Non-pigmented ciliary epithelial cell (primary cell): Measurements from ENCODE around the gene CHCT1.

Experiments
- DNase-seq: peaks from one replicate; pipeline ENCODE4 v3.0.0-alpha.2; 2010; ENCODE audit warnings: low read depth

CHCT1 gene

DNA sequence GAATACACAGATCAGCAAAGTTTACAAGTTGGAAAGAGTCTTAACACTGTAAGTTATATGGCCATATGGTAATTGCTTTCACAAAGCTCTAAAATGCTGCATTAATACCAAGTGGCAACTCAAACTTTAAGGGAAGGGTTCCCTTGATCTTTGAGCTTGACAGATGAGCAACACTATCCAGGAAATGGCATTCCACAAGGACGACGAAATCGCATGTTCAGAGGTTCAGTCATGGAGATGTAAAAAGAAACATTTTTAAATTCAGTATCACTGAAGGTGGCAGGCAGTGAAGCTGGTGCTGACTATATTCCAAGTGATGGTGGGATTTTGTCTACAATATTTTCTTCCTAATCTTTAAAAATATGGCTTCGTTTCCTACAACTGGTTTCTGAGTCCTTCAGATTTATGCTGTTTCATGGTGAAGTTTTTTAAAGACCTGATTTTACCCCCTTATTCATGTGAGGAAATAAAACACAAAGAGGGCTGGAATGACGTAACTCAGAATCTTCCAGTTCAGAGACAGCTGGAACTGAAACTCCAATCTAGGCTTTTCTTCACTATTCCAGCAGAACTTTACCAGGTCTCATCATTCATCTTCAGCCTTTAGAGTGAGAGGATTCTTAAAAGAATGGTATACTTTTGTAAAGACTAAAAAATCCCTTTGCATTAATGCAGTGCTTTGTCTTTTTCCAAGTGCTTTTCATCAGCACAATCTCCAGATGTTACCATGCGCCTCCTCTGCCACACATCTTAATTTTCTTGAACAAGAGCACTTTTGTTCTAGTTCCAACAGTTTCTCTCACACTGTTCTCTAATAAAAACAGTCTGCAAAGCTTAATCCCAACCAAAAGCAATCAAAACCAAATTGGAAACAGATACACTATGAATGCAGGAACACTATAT is 20.2 kb downstream of the CHCT1 start:
- DNase-seq, result no peak

DNA sequence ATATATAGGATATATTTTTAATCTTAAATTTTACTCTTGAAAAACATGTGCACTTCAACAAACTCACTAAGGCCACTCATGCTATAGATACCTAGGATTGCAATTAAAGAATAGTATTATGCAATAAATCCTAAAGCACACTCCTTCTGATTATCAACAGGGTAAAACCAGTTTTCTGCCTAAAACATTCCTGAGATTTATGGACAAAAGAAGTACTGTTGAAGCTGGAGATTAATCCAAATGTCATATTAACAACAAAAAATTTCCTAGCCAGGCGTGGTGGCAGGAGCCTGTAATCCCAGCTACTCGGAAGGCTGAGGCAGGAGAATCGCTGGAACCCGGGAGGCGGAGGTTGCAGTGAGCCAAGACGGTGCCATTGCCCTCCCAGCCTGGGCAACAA is 21.4 kb downstream of the CHCT1 start:
- DNase-seq, result no peak

DNA sequence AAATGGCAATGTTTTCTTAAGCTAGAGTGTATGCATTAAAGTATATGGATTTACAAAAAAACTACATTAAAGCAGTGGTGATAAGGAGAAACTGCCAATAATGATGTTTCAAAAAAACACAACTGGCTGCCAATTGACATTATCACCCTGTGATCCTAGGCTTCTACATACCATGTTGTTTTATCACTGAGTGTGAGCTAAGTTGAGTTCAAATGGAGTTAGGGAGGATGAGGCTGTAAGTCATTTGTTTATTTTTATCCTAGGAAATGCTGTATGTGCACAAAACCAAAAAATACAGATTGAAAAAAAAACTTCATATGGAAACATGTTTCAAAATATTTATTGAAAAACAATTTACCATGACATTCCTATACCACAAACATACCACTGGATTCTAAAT is 22.9 kb downstream of the CHCT1 start:
- DNase-seq, result no peak

DNA sequence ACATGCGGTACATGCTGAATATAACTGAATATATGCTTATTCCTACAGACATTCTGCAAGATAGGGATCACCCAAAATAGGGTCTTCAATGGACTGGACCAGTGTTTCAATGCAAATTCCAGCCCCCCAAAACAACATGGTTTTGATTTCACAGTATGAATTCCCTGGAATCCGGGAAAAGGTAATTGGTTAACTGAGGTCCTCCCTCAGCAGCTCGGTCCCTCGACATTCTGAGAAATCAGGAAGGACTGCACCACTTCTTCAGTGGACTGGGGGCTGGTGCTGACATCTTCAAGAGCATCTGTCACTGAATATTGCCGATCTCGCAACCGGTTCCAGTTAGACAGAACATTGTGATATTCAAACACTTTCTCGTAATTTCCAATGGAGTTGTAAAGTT is 25.1 kb downstream of the CHCT1 start:
- DNase-seq, result no peak

DNA sequence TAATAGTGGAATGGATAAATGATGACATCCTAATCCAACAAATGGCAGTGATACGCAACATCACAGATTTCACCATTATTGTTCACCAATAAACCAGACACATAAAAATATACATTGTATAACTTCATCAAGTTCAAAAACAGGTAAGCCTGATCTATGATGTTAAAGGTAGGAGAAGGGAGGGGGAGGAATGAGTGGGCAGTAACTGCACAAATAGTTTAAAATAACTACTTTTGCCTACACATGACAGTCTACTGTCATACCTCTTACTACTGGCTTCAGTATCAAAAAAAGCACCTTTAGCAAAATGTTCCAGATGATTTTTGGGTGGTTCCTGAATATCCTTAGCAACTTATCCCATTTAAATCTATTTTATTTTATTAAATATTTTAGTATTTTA is 28.8 kb downstream of the CHCT1 start:
- DNase-seq, result no peak

DNA sequence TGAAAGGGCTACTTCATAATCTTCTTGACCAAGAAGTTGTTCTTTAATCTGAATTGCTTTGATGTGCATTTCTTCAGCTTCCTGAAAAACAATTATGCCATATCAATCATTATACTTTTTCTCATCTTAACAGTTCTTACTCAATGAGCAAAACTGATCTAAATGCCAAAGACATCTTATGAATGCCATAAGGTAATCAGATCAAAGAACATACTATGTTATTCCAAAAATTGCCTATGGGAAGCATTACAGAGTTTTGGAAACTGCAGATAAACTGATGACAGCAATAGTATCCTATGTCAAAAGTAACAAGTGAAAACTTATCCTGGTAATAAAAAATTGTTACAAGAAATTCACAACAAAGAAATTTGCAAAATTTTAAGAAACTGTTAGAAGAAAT is 29.7 kb downstream of the CHCT1 start:
- no peak for DNase-seq

DNA sequence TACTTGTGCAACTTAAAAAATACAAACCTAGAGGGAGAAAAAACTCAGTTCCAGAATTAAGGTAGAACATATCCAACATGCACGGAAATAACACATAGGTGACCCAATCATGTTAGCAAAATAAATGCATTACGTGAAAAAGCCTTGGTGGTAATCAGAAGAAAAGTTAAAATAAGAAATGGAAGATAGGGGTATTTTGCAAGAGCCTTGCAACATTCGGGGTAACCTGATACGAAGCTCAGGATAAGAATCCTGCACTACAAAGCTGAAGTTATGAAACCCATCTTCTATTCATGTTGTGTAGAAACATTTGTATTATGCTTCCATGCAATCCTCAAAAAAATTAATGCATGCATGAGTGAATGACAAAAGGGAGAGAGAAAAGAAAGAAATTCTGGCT is 33.1 kb downstream of the CHCT1 start:
- no peak for DNase-seq

DNA sequence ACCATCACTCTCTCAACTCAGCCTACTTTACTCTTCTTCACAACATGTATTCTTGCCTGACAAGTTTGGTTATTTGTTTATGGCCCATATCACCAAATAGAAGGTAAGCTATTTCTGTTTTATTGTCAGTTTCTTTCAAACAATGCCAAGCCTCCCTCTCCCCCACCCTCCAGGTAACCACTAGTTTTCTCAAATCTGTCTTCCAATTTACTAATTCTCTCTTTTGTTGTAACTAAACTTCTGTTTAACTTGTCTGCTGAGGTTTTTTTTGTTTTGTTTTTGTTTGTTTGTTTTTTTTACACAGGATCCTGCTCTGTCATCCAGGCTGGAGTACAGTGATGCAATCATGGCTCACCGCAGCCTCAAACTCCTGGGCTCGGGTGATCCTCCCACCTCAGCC is 34.9 kb downstream of the CHCT1 start:
- no peak for DNase-seq

DNA sequence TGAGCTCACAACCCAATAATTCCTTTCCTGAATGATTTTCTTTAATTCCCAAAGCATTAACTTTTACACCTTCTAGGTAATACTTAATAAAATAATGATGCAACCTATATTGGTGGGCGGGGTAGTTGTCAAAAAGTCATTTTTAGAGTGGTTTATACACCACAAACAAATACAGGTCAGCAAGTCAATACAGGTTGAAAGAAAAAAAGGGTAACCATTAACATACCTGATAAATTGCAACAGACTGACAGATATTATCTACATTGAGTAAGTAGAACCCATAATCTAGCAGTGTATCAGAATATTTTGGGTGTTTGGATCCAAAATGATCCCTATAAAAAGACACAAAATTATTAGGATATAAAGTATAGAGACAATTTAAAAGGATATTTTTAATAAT is 39.3 kb downstream of the CHCT1 start:
- DNase-seq, result no peak

DNA sequence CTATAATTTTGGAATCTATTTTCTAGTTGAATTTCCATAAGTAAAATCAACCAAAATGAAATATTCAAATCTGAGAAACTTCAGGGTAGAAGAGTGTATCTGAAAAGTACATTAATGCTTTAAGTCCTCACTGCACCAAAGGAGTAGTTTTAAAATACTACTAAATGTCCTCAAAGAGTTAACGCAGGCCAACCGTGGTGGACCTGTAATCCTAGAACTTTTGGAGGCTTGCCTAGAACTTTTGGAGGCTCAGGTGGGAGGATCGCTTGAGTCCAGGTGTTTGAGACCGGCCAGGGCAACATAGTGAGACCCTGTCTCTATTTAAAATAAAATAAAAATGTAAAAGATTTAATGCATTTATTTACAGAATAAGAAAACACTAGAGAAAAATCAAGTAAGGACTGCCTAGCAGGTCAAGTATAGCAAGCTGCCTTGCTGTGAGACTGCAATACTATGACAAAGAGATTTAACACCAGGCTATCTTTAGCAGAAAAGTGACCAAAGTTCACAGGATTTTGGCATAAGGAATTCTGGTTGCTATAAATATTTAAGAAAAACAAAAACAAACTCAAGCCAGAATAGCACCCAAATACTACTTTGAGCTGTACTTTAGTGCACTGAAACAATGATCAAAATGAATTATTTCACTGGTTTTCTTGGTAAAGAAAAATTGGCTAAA is 41.0 kb downstream of the CHCT1 start:
- no peak for DNase-seq

DNA sequence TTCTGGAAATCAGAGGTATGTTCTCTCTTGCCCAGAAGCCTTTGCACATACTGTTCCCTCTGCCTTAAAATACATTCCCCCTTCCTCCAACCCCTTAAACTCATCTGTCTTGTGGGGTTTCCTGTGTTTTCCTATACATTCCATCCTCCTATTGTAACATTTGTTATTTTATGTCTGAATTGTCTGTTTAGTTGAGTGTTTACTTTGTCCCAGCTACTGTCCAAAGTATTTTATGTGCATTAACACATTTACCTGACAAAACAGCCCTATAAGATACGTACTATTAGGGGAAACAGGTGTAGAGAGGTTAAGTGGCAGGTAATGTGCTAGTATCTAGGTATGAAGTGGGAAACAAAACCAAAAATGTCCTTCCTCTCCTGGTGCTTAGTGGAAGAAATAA is 42.1 kb downstream of the CHCT1 start:
- DNase-seq, result no peak

DNA sequence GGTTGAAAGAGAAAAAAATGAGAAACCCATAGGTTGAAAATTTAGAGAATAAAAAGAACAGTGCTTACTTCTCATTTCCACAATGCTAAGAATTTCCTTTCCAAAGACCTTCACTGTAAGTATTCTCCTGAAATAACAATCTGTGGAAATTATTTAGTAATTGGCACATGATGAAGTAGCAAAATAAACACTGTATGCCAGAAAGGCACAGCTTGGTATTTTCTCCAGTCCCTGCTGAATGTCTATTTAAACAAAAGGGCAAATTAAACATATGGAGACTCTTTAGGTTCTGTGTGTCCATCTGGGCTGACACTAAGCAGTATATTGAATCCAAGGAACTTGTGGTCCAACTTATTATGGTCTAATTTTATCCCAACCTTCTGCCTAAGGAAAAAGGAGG is 46.1 kb downstream of the CHCT1 start:
- DNase-seq, result no peak

DNA sequence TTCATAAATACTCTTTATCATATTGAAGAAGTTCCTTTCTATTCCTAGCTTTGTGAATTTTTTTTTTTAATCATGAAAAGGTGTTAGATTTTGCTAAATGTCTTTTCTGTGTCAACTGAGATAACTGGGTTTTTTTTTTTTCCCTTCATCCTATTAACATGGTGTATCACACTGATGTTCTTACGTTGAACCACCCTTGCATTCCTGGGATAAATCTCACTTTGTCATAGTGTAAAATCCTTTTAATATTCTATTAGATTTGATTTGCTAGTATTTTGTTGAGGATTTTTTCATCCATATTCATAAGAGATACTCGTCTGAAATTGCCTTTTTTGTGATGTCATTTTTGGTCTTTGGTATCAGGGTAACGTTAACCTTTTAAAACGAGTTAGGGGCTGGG is 49.2 kb downstream of the CHCT1 start:
- no peak for DNase-seq

DNA sequence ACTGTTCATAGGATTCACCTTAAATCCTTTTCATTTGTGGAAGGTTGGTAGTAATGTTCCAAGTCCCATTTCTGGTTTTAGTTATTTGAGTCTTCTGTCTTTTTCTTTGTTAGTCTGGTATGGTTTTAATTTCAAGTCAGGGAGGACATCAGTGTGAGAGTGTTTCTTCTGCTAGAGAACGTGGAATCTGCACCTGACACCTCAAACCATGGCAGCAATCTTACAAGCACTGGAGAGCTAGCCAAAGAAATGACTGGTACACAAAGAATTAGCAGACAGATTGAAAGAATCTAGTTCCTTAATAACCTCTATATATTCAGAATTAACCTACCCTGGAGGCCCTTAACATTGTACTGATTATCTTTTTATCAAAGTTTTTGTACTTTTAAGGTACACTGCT is 50.2 kb downstream of the CHCT1 start:
- no peak for DNase-seq

DNA sequence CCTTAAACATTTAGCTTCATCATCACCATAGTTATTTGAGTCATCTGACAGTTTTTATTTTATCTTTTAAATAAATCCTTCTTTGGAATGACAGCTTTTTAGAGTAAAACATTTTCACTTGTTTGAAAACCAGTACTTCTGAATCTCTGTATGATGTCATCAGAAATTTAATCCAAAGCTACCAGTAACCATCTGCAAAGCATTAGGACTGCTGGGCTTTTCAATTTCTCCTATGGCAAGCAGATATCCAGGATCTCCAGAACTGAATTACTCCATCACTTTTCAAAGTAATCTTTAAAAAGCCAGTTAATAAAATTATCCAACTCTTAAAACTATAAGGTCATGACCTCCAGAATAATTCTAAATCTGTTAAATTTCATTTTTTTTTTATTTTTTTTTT is 51.5 kb downstream of the CHCT1 start:
- no peak for DNase-seq
